NK-92 (cell line): Measurements from ENCODE around the gene P4HA1.

ENCODE experiments used
- DNase-seq: peaks from one replicate; lab custom pipeline; 2025; ENCODE audit not compliant: unreplicated experiment; lab: John Stamatoyannopoulos, UW

The P4HA1 gene

DNA sequence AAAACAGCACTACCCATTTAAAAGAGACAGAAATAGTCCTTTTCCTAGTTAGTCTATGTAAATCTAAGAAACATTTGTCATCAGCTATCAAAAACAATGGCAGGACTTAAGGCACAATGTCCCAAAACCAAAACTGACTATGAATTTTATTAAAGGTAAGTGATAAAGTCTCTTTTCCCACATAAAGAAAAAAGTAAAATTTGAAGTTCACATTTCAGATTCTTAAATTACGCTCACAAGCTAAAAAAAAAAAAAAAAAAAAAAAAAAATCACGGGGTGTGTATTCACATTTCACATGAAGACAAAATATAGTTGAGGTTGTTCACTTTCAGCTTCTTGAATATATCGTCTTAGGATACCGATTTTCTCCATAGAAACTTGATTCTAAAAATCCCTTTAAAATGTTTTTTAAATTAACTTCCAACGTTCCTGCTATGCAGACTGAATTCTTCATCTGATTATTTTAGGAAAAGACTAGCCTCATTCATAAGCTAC, 1.6 kb downstream of the P4HA1 start:
- DNase-seq = no peak

GRCh38 chr10:73093922-73094850, 2.5 kb downstream of the P4HA1 start:
- DNase-seq = no peak

DNA sequence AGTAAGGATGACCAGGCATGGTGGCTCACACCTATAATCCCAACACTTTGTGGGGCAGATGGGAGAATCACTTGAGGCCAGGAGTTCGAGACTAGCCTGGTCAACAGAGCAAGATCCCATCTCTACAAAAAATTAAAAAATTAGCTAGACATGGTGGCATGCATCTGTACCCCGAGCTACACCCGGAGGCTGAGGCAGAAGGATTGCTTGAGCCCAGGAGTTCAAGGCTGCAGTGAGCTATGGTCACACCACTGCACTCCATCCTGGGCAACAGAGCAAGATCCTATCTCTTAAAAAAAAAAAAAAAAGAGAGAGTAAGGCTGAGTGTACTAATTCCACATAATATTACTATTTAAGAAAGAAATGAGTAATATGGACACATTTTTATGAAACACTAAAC, 3.8 kb downstream of the P4HA1 start:
- DNase-seq = no peak

GRCh38 chr10:73088304-73088703, 8.4 kb downstream of the P4HA1 start:
- DNase-seq = no peak

- DNase-seq = no peak
These were observed 9.8 kb downstream of the P4HA1 start for GRCh38 chr10:73086816-73087215.

DNA sequence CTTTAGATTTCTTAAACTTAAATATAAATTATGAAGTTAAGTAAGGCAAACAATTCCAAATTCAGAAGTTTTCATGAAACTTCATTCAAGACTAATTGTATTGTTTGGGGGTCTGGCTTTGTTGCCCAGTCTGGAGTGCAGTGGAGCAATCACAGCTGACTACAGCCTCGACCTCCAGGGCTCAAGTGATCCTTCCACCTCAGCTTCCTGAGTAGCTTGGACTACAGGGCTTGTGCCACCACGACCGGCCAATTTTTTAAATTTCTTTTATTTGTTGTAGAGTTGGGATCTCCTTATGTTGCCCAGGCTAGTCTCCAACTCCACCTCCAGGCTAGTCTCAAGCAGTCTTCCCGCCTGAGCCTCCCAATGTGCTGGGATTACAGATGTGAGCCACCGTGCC, 12.5 kb downstream of the P4HA1 start:
- DNase-seq = no peak

DNA sequence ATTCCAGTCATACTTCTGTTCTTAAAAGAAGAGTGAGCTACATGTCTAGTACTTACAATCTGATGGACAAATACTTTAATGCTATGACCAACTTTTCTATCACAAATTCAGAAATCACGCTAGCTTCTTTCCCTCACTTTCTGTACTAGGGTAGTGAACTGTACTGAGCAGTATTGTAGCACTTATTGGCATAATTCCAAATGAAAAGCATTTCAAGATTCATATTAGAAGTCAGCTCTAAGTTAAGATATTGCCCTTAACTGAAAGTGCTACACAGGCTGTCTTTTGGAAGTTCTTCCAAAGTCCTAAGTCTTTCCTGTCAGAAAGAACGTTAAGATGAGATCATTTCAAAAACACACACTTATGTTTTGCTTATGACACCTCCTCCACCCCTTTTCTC, 13.4 kb downstream of the P4HA1 start:
- DNase-seq = no peak

DNA sequence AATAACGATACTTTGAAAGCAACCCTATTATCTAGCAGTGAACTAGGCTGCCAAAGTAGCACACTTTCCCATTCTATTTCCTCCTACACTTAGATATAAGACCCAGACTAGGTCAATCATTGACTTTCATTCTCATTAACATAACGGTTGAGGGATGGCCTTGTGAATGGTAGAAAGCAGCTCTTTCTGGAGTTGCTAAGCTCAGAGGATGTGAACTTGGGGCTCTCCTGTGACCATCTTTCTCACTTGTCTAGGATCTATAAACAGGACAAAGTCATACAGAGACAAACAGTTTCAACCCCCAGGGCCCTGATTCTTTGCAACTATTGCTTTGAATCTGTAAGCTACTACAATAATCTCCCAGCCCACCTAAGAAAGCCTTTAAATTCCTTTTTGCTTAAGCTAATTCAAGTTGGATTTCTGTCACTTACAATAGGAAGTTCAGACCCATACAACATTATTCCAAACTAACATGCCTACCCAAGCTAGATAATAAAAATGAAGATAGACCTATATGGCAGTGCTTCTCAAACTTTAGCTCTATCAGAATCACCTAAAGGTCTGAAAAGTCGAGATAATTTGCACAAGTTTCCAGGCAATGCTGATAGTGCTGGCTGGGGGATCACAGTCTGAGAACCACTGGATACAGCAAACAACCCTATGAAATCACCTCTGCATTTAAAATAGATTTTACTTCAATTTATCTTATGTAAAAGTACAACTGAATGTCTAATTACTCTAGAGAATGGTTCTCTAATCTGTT, 16.7 kb downstream of the P4HA1 start:
- no peak for DNase-seq

DNA sequence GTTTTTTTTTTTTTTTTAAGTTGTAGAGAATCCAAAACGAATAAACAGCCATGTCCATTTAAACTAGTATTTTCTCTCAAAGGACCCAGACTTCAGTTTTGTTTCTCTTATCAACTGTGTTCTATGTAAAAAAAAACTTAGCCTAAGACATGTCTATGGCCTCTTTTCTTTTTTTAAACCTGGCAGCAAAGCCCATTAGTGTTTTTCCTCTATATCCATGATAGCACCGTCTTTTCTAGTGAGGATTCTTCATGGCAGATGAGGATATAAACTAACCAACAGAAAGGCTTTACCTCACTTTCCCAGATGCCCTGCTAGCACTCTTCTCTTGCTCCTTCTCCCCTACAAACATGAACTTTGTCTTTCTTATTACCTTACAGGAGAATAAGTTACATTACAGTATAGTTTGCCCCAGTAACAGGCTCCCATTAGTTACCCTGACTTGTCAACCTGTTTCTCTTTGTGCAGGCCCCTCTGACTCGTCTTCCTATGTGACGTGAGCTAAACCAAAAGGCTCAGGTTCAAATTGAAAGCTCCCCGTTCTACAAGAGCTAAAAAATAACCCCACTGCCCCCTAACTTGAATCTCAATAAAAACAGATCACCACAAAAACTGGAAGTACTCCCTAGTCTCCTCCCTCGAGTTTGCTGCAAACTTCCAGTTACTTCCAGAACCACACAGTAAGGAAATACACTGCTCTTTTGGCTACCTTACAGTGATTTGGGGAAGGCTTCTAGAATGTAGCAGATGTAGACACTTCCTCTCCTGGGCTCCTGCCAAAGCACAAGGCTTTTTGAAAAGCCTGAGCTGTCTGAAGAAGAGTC, 20.1 kb downstream of the P4HA1 start:
- DNase-seq = no peak

DNA sequence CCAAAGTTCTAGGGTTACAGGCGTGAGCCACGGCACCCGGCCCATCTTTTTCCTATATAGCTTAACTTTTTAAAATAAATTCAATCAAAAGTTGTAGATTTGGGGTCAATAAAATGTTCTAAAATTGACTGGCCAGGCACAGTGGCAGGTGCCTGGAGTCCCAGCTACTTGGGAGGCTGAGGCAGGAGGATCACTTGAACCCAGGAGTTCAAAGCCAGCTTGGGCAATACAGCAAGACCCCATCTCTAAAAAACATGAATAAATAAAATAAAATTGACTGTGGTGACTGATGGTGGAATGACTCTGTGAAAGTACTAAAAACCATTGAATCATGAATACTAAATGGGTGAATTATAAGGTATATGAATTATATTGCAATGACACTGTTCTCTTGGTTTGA, 20.8 kb downstream of the P4HA1 start:
- DNase-seq = no peak

DNA sequence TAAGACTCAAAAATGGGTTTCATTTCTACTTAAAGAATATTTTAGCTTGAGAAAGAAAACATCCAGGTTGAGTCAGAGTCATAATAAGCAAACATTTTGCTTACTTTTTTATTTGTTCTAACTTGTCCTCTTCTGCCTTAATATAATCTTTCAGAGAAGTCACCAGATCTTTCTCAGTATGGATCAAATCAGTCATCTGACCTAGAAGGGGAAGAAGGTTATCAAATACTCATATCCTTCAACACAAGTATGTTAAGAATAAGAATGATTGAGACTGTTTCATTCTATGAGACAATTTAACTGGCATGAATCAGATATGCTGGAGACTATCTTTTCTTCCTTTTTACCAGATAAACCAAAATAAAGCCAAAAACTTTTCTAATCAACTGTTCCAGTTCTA, 23.0 kb downstream of the P4HA1 start:
- no peak for DNase-seq

- no peak for DNase-seq
These were observed 31.2 kb downstream of the P4HA1 start for GRCh38 chr10:73065441-73065840.

DNA sequence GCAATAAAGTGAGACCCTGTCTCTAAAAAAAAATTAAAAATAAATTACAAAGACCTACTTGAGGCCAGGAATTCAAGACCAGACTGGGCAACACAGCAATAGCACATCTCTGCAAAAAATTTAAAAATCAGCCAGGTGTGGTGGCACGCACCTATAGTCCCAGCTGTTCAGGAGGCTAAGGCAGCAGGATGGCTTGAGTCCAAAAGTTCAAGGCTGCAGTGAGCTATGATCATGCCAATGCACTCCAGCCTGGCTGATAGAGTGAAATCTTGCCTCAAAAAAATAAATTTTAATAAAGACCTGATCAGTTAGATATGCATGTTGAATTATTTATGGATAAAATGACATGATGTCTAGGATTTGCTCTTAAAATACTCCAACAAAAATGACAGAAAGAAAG, 34.9 kb downstream of the P4HA1 start:
- DNase-seq = no peak

GRCh38 chr10:73060738-73061635, 35.7 kb downstream of the P4HA1 start:
- no peak for DNase-seq

DNA sequence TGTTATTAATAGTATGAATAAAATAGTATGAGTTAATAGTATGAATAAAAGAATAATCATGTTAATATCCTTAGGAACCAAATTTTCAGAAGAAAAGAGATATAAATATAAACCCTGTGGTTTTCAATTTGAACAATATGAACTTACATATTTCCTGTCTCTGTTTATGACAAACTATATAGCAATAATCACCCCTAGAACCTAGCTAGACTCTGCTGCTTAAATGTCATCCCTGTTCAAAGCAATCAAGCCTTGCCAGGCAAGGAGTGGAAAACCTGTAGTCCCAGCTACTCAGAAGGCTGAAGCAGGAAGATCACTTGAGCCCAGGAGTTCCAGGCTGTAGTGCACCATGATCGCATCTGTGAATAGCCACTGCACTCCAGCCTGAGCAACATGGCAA, 36.5 kb downstream of the P4HA1 start:
- no peak for DNase-seq

- no peak for DNase-seq
These were observed 38.5 kb downstream of the P4HA1 start for GRCh38 chr10:73058057-73058591.

- DNase-seq = no peak
These were observed 42.4 kb downstream of the P4HA1 start for GRCh38 chr10:73054286-73054685.

DNA sequence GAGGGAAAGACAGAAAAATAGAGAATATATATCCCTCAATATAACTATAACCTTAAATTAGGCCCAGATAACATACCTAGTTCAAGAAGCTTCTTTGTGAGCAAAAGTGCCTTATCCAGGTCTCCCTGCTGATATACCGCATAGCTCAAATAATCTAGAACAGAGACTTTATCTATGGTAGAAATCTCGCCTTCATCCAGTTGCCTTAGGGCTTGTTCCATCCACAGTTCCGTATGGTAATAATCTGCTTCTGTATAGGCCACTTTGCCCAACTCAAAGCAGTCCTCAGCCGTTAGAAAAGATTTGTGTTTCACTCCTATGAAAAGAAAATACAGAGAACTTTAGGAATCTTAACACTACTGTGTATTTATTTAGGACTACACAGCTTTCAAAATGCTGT, 43.4 kb downstream of the P4HA1 start:
- no peak for DNase-seq

GRCh38 chr10:73044378-73045285, 52.0 kb downstream of the P4HA1 start:
- no peak for DNase-seq
